Measurements from ENCODE around the gene SBNO1.
A peak's percentile ranks its signal among the peaks of the same experiment; 100 is the strongest.

Gene SBNO1

GRCh38 chr12:123397400-123397799, 32.8 kb upstream of the SBNO1 start:
- peaks cover 28% of the 10 kb centered on the region for H3K36me3 ChIP-seq (ENCODE audit: control insufficient read depth, insufficient read depth, low read length)

GRCh38 chr12:123396954-123397353, 32.3 kb upstream of the SBNO1 start:
- Histone ChIP-seq H3K36me3 (ENCODE audit: control insufficient read depth, insufficient read depth, low read length) (peaks cover 29% of the 10 kb centered on the region), H3K27me3 (ENCODE audit: control insufficient read depth, insufficient read depth, low read length) (no peaks in the 10 kb centered on the region), H3K4me3 (ENCODE audit: low read depth, low read length) (no peak overlapping the region), H3K9me3 (ENCODE audit: control insufficient read depth, insufficient read depth, low read length) (no peaks in the 10 kb centered on the region), H3K4me1 (ENCODE audit: control insufficient read depth, insufficient read depth, low read length) (peaks cover 2% of the 10 kb centered on the region), H3K9ac (ENCODE audit: low read depth, low read length) (no peak overlapping the region)

More at GRCh38 chr12:123397400-123397799, 32.8 kb upstream of the SBNO1 start:
- Histone ChIP-seq H3K4me1 (ENCODE audit: control insufficient read depth, insufficient read depth, low read length) (peaks cover 4% of the 10 kb centered on the region), H3K9me3 (ENCODE audit: control insufficient read depth, insufficient read depth, low read length) (no peaks in the 10 kb centered on the region), H3K9ac (ENCODE audit: low read depth, low read length) (no peak overlapping the region), H3K4me3 (ENCODE audit: low read depth, low read length) (no peak overlapping the region), H3K27me3 (ENCODE audit: control insufficient read depth, insufficient read depth, low read length) (no peaks in the 10 kb centered on the region)

- Histone ChIP-seq H3K4me1 (ENCODE audit: control insufficient read depth, insufficient read depth, low read length) (no peaks in the 10 kb centered on the region), H3K4me3 (ENCODE audit: low read depth, low read length) (no peak overlapping the region), H3K36me3 (ENCODE audit: control insufficient read depth, insufficient read depth, low read length) (peaks cover 33% of the 10 kb centered on the region), H3K9me3 (ENCODE audit: control insufficient read depth, insufficient read depth, low read length) (no peaks in the 10 kb centered on the region), H3K9ac (ENCODE audit: low read depth, low read length) (no peak overlapping the region), H3K27me3 (ENCODE audit: control insufficient read depth, insufficient read depth, low read length) (no peaks in the 10 kb centered on the region)
Observed at GRCh38 chr12:123396543-123396942, 31.9 kb upstream of the SBNO1 start.

- Histone ChIP-seq H3K4me1 (ENCODE audit: control insufficient read depth, insufficient read depth, low read length) (peaks cover under 1% of the 10 kb centered on the region), H3K9ac (ENCODE audit: low read depth, low read length) (no peak overlapping the region), H3K9me3 (ENCODE audit: control insufficient read depth, insufficient read depth, low read length) (no peaks in the 10 kb centered on the region), H3K4me3 (ENCODE audit: low read depth, low read length) (no peak overlapping the region), H3K36me3 (ENCODE audit: control insufficient read depth, insufficient read depth, low read length) (peaks cover 41% of the 10 kb centered on the region), H3K27me3 (ENCODE audit: control insufficient read depth, insufficient read depth, low read length) (peaks cover under 1% of the 10 kb centered on the region)
Observed at GRCh38 chr12:123395236-123395635, 30.6 kb upstream of the SBNO1 start.

GRCh38 chr12:123393747-123394146, 29.1 kb upstream of the SBNO1 start:
- Histone ChIP-seq H3K4me1 (ENCODE audit: control insufficient read depth, insufficient read depth, low read length) (peaks cover 2% of the 10 kb centered on the region), H3K9ac (ENCODE audit: low read depth, low read length) (no peak overlapping the region), H3K36me3 (ENCODE audit: control insufficient read depth, insufficient read depth, low read length) (peaks cover 38% of the 10 kb centered on the region), H3K4me3 (ENCODE audit: low read depth, low read length) (no peak overlapping the region), H3K27me3 (ENCODE audit: control insufficient read depth, insufficient read depth, low read length) (peaks cover 2% of the 10 kb centered on the region), H3K9me3 (ENCODE audit: control insufficient read depth, insufficient read depth, low read length) (no peaks in the 10 kb centered on the region)

GRCh38 chr12:123391546-123392343, 27.1 kb upstream of the SBNO1 start:
- H3K9ac ChIP-seq (ENCODE audit: low read depth, low read length), result no peak overlapping the region
- peaks cover 30% of the 10 kb centered on the region for H3K36me3 ChIP-seq (ENCODE audit: control insufficient read depth, insufficient read depth, low read length)
- no peaks in the 10 kb centered on the region for H3K9me3 ChIP-seq (ENCODE audit: control insufficient read depth, insufficient read depth, low read length)
- peaks cover 6% of the 10 kb centered on the region for H3K27me3 ChIP-seq (ENCODE audit: control insufficient read depth, insufficient read depth, low read length)
- H3K4me3 ChIP-seq (ENCODE audit: low read depth, low read length), result no peak overlapping the region
- peaks cover 8% of the 10 kb centered on the region for H3K4me1 ChIP-seq (ENCODE audit: control insufficient read depth, insufficient read depth, low read length)

- Histone ChIP-seq H3K27me3 (ENCODE audit: control insufficient read depth, insufficient read depth, low read length) (peaks cover 6% of the 10 kb centered on the region), H3K4me1 (ENCODE audit: control insufficient read depth, insufficient read depth, low read length) (peaks cover 8% of the 10 kb centered on the region), H3K9me3 (ENCODE audit: control insufficient read depth, insufficient read depth, low read length) (no peaks in the 10 kb centered on the region), H3K9ac (ENCODE audit: low read depth, low read length) (no peak overlapping the region), H3K36me3 (ENCODE audit: control insufficient read depth, insufficient read depth, low read length) (peaks cover 21% of the 10 kb centered on the region), H3K4me3 (ENCODE audit: low read depth, low read length) (peak overlapping the region; percentile 55)
Observed at GRCh38 chr12:123390498-123391426, 26.1 kb upstream of the SBNO1 start.

GRCh38 chr12:123389560-123390351, 25.1 kb upstream of the SBNO1 start:
- Histone ChIP-seq H3K4me1 (ENCODE audit: control insufficient read depth, insufficient read depth, low read length) (peaks cover 11% of the 10 kb centered on the region), H3K9ac (ENCODE audit: low read depth, low read length) (peak overlapping the region; percentile 60), H3K4me3 (ENCODE audit: low read depth, low read length) (peak overlapping the region; percentile 55), H3K27me3 (ENCODE audit: control insufficient read depth, insufficient read depth, low read length) (peaks cover 6% of the 10 kb centered on the region), H3K9me3 (ENCODE audit: control insufficient read depth, insufficient read depth, low read length) (no peaks in the 10 kb centered on the region), H3K36me3 (ENCODE audit: control insufficient read depth, insufficient read depth, low read length) (peaks cover 21% of the 10 kb centered on the region)

- Histone ChIP-seq H3K4me3 (ENCODE audit: low read depth, low read length) (peak overlapping the region; percentile 55), H3K27me3 (ENCODE audit: control insufficient read depth, insufficient read depth, low read length) (peaks cover 6% of the 10 kb centered on the region), H3K36me3 (ENCODE audit: control insufficient read depth, insufficient read depth, low read length) (peaks cover 18% of the 10 kb centered on the region), H3K9ac (ENCODE audit: low read depth, low read length) (no peak overlapping the region), H3K9me3 (ENCODE audit: control insufficient read depth, insufficient read depth, low read length) (no peaks in the 10 kb centered on the region), H3K4me1 (ENCODE audit: control insufficient read depth, insufficient read depth, low read length) (peaks cover 11% of the 10 kb centered on the region)
Observed at GRCh38 chr12:123388951-123389559, 24.4 kb upstream of the SBNO1 start.

GRCh38 chr12:123388177-123388950, 23.7 kb upstream of the SBNO1 start:
- H3K4me1 ChIP-seq (ENCODE audit: control insufficient read depth, insufficient read depth, low read length), result peaks cover 11% of the 10 kb centered on the region
- peaks cover 18% of the 10 kb centered on the region for H3K36me3 ChIP-seq (ENCODE audit: control insufficient read depth, insufficient read depth, low read length)
- H3K27me3 ChIP-seq (ENCODE audit: control insufficient read depth, insufficient read depth, low read length), result peaks cover 6% of the 10 kb centered on the region
- no peak overlapping the region for H3K9ac ChIP-seq (ENCODE audit: low read depth, low read length)
- H3K9me3 ChIP-seq (ENCODE audit: control insufficient read depth, insufficient read depth, low read length), result no peaks in the 10 kb centered on the region
- H3K4me3 ChIP-seq (ENCODE audit: low read depth, low read length), result peak overlapping the region; percentile 60
